GM12878 (cell line): Measurements from ENCODE around the gene LRRC14B.

ENCODE experiments used
- ATF3 ChIP-seq: IDR thresholded peaks from 2 replicates; pipeline ENCODE4 v1.6.1; 2011; ENCODE audit warnings: low read depth, mild to moderate bottlenecking, low read length, moderate library complexity, borderline replicate concordance; ENCODE audit errors: extremely low read depth
- EP300 ChIP-seq, 2 experiments: fragments of 150-350 bp in 1 of 2; IDR thresholded peaks; 2 replicates each; pipeline ENCODE4 v1.6.1; 2011 to 2012; ENCODE audit warnings: low read depth in 2 of 2, low read length in 2 of 2, borderline replicate concordance in 1 of 2, improper control_type of control experiment in 1 of 2, inconsistent platforms in 1 of 2; ENCODE audit not compliant: control insufficient read depth in 1 of 2
- EZH2 ChIP-seq: IDR thresholded peaks from 2 replicates; pipeline ENCODE4 v1.6.1; 2012; ENCODE audit warnings: low read depth, mild to moderate bottlenecking, control low read depth, inconsistent platforms, low read length, borderline replicate concordance; ENCODE audit not compliant: control insufficient read depth
- POLR2A ChIP-seq: IDR thresholded peaks from 2 replicates; pipeline ENCODE4 v1.6.1; 2011; ENCODE audit warnings: low read depth, mild to moderate bottlenecking, low read length
- SMC3 ChIP-seq: IDR thresholded peaks from 2 replicates; pipeline ENCODE4 v1.6.1; 2011; ENCODE audit warnings: low read length, improper control_type of control experiment, borderline replicate concordance
- SP1 ChIP-seq: IDR thresholded peaks from one replicate; pipeline ENCODE4 v1.6.1; 2011; ENCODE audit warnings: low read depth, low read length
- USF1 ChIP-seq: IDR thresholded peaks from 2 replicates; pipeline ENCODE4 v1.6.1; 2011; ENCODE audit warnings: borderline replicate concordance, low read depth, mild to moderate bottlenecking, moderate library complexity, mixed read lengths, low read length; ENCODE audit not compliant: insufficient read depth; ENCODE audit errors: extremely low read length

GRCh38 chr5:167511-167910 is 23.8 kb upstream of the LRRC14B start:
- TF ChIP-seq ATF3 (no peak), POLR2A (no peak), SMC3 (no peak), SP1 (no peak), USF1 (no peak), EP300 (IDR thresholded peaks at IDR 0.05; ENCODE audit: borderline replicate concordance in 1 of 2, control insufficient read depth in 1 of 2, low read depth in 2 of 2, low read length in 2 of 2) (no peak), EZH2 (no peak)
